GM18870 (cell line): Measurements from ENCODE around the gene OSBPL7.

Experiments used
- ATAC-seq: cut with Tn5 transposase; IDR thresholded peaks from one replicate; pipeline ENCODE4 v1.9.1; 2021; ENCODE audit warnings: moderate library complexity; ENCODE audit not compliant: unreplicated experiment

OSBPL7 gene

GRCh38 chr17:47829870-47830269 lies 8.3 kb upstream of the OSBPL7 start:
- ATAC-seq = no peak

- no peak for ATAC-seq
Measured at GRCh38 chr17:47823519-47823918, 1.9 kb upstream of the OSBPL7 start.

- ATAC-seq = no peak
Measured at GRCh38 chr17:47822785-47823184, 1.2 kb upstream of the OSBPL7 start.

GRCh38 chr17:47821031-47821423 lies 567 bp downstream of the OSBPL7 start:
- no peak for ATAC-seq

- ATAC-seq = no peak
Measured at GRCh38 chr17:47820033-47820789, 1.4 kb downstream of the OSBPL7 start.

- no peak for ATAC-seq
Measured at GRCh38 chr17:47819475-47819874, 2.1 kb downstream of the OSBPL7 start.

- ATAC-seq = no peak
Measured at GRCh38 chr17:47818002-47818695, 3.4 kb downstream of the OSBPL7 start.

- ATAC-seq = no peak
Measured at GRCh38 chr17:47816947-47817346, 4.6 kb downstream of the OSBPL7 start.

- no peak for ATAC-seq
Measured at GRCh38 chr17:47816111-47816735, 5.4 kb downstream of the OSBPL7 start.

- no peak for ATAC-seq
Measured at GRCh38 chr17:47815106-47815918, 6.3 kb downstream of the OSBPL7 start.

GRCh38 chr17:47813512-47814031 lies 8.0 kb downstream of the OSBPL7 start:
- ATAC-seq = no peak

GRCh38 chr17:47813077-47813476 lies 8.5 kb downstream of the OSBPL7 start:
- ATAC-seq = no peak

- ATAC-seq = no peak
Measured at GRCh38 chr17:47812146-47812920, 9.3 kb downstream of the OSBPL7 start.

GRCh38 chr17:47811709-47812108 lies 9.9 kb downstream of the OSBPL7 start:
- no peak for ATAC-seq

GRCh38 chr17:47810901-47811635 lies 10.5 kb downstream of the OSBPL7 start:
- ATAC-seq = no peak

- no peak for ATAC-seq
Measured at GRCh38 chr17:47810200-47810821, 11.3 kb downstream of the OSBPL7 start.

GRCh38 chr17:47808830-47809480 lies 12.6 kb downstream of the OSBPL7 start:
- no peak for ATAC-seq

- ATAC-seq = no peak
Measured at GRCh38 chr17:47808036-47808829, 13.4 kb downstream of the OSBPL7 start.
